Neural crest cell (in vitro differentiated cells): ENCODE results near the gene SLC35F2. TPM values are rescaled to one million over a fixed set of nuclear protein-coding genes. Genes with fewer than 3 reads are reported as not detected.

Experiments
- DNase-seq: peaks from one replicate; pipeline ENCODE4 v3.0.0; 2021; ENCODE audit warnings: low read depth, mixed read lengths, low spot score
- H3K27ac Mint-ChIP-seq: one replicate; pipeline ENCODE4 v1.8.0; 2021; ENCODE audit warnings: mild to moderate bottlenecking, mixed read lengths; ENCODE audit not compliant: unreplicated experiment
- H3K27me3 Mint-ChIP-seq: 2 replicates; pipeline ENCODE4 v1.8.0; 2021; ENCODE audit warnings: low read depth, mild to moderate bottlenecking, mixed read lengths
- H3K36me3 Mint-ChIP-seq: 2 replicates; pipeline ENCODE4 v1.8.0; 2021; ENCODE audit warnings: low read depth, mild to moderate bottlenecking, mixed read lengths
- H3K4me1 Mint-ChIP-seq: 2 replicates; pipeline ENCODE4 v1.8.0; 2021; ENCODE audit warnings: mixed read lengths
- H3K4me3 Mint-ChIP-seq: one replicate; pipeline ENCODE4 v1.8.0; 2021; ENCODE audit warnings: mild to moderate bottlenecking, mixed read lengths
- H3K9me3 Mint-ChIP-seq: 2 replicates; pipeline ENCODE4 v1.8.0; 2021; ENCODE audit warnings: mixed read lengths
- total RNA-seq: library from RNA; stranded (reverse); gene quantifications from 2 replicates; pipeline ENCODE4 v1.2.1, GENCODE V29; 2021
- TF ChIP-seq, protein P1 (sequence below): fragments of 200-600 bp; sonication (generic); conservative IDR thresholded peaks from 2 replicates; pipeline ENCODE4 v1.5.0; 2021; ENCODE audit warnings: antibody characterized with exemption, mild to moderate bottlenecking

SLC35F2 gene
- total RNA-seq, 1 donor from 2014 or later = 18.5 TPM

- Mint-ChIP-seq H3K9me3 (no peaks in the 10 kb centered on the region), H3K36me3 (peaks cover 6% of the 10 kb centered on the region), H3K27me3 (no peaks in the 10 kb centered on the region), H3K27ac (no peak overlapping the region), H3K4me1 (peaks cover 7% of the 10 kb centered on the region), H3K4me3 (no peak overlapping the region)
- TF ChIP-seq, protein P1, sequence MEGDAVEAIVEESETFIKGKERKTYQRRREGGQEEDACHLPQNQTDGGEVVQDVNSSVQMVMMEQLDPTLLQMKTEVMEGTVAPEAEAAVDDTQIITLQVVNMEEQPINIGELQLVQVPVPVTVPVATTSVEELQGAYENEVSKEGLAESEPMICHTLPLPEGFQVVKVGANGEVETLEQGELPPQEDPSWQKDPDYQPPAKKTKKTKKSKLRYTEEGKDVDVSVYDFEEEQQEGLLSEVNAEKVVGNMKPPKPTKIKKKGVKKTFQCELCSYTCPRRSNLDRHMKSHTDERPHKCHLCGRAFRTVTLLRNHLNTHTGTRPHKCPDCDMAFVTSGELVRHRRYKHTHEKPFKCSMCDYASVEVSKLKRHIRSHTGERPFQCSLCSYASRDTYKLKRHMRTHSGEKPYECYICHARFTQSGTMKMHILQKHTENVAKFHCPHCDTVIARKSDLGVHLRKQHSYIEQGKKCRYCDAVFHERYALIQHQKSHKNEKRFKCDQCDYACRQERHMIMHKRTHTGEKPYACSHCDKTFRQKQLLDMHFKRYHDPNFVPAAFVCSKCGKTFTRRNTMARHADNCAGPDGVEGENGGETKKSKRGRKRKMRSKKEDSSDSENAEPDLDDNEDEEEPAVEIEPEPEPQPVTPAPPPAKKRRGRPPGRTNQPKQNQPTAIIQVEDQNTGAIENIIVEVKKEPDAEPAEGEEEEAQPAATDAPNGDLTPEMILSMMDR = no peak
- no peak for DNase-seq
These were observed 66.5 kb downstream of the SLC35F2 start for GRCh38 chr11:107792049-107792443.

GRCh38 chr11:107791343-107792048 is 67.1 kb downstream of the SLC35F2 start:
- Mint-ChIP-seq H3K4me1 (peaks cover 7% of the 10 kb centered on the region), H3K4me3 (no peak overlapping the region), H3K27me3 (no peaks in the 10 kb centered on the region), H3K36me3 (peaks cover 6% of the 10 kb centered on the region), H3K9me3 (no peaks in the 10 kb centered on the region), H3K27ac (no peak overlapping the region)
- DNase-seq = no peak
- TF ChIP-seq, protein P1 = no peak

- Mint-ChIP-seq H3K4me3 (no peak overlapping the region), H3K27ac (no peak overlapping the region), H3K4me1 (peaks cover 7% of the 10 kb centered on the region), H3K27me3 (no peaks in the 10 kb centered on the region), H3K36me3 (peaks cover 5% of the 10 kb centered on the region), H3K9me3 (no peaks in the 10 kb centered on the region)
- no peak for DNase-seq
- TF ChIP-seq, protein P1 = no peak
These were observed 68.8 kb downstream of the SLC35F2 start for GRCh38 chr11:107789767-107790166.

- Mint-ChIP-seq H3K9me3 (no peaks in the 10 kb centered on the region), H3K4me3 (no peak overlapping the region), H3K36me3 (no peaks in the 10 kb centered on the region), H3K27me3 (no peaks in the 10 kb centered on the region), H3K27ac (no peak overlapping the region), H3K4me1 (peaks cover 7% of the 10 kb centered on the region)
- no peak for DNase-seq
- TF ChIP-seq, protein P1 = no peak
These were observed 70.9 kb downstream of the SLC35F2 start for GRCh38 chr11:107787733-107788132.

DNA sequence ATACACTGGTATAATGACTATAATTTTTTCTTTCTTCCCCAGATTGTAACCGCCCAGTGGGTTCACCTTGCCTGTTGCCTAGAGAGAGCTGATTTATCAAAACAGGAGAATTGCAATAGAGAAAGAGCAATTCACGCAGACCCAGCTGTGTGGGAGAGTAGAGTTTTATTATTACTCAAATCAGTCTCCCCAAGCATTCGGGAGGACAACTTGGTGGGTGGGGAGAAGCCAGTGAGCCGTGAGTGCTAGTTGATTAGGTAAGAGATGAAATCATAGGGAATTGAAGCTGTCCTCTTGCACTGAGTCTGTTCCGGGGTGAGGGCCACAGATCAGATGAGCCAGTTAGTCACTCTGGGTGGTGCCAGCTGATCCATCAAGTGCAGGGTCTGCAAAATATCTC is 73.2 kb downstream of the SLC35F2 start:
- no peak overlapping the region for H3K27ac Mint-ChIP-seq
- no peaks in the 10 kb centered on the region for H3K9me3 Mint-ChIP-seq
- H3K27me3 Mint-ChIP-seq = no peaks in the 10 kb centered on the region
- TF ChIP-seq, protein P1 = no peak
- DNase-seq = no peak
- H3K4me1 Mint-ChIP-seq = no peaks in the 10 kb centered on the region
- H3K4me3 Mint-ChIP-seq = no peak overlapping the region
- H3K36me3 Mint-ChIP-seq = no peaks in the 10 kb centered on the region
